CD4-positive, alpha-beta T cell (primary cell): ENCODE results near the gene CMSS1. TPM values are rescaled to one million over a fixed set of nuclear protein-coding genes. Genes with fewer than 3 reads are reported as not detected.

Experiments
- ATAC-seq: fragments of 200-7000 bp; cut with Tn5 transposase; one replicate; pipeline ENCODE4 v1.10.0; 2022; ENCODE audit warnings: mild to moderate bottlenecking; ENCODE audit not compliant: poor library complexity
- CTCF ChIA-PET: fragments of 350-600 bp; sonication (Branson Sonifier 250); formaldehyde crosslinking; loops from one replicate; lab custom pipeline; 2021; ENCODE audit warnings: antibody characterized with exemption, inconsistent platforms; lab: Charles Lee
- POLR2A ChIA-PET: fragments of 350-600 bp; sonication (Branson Sonifier 250); formaldehyde crosslinking; loops from one replicate; lab custom pipeline; 2021; ENCODE audit warnings: antibody characterized with exemption, inconsistent platforms; lab: Charles Lee
- DNase-seq, 14 experiments: peaks; one replicate each; pipeline ENCODE4 v3.0.0-alpha.2; 2013 to 2020; ENCODE audit warnings: mixed read lengths in 2 of 14
- H3K27ac ChIP-seq, 2 donors: one replicate each; pipeline versions ENCODE4 v1.5.1 to v1.7.0; 2013; ENCODE audit warnings: low read length in 2 of 2, low read depth in 1 of 2, mild to moderate bottlenecking in 1 of 2
- H3K27me3 ChIP-seq, 2 experiments: 1 replicate in 1 of 2; 2 replicates in 1 of 2; pipeline versions ENCODE4 v1.6.1 to v1.7.0; 2013; ENCODE audit warnings: low read length in 2 of 2, control low read depth in 1 of 2, mild to moderate bottlenecking in 1 of 2, moderate library complexity in 1 of 2; ENCODE audit not compliant: insufficient read depth in 2 of 2, control insufficient read depth in 1 of 2
- H3K36me3 ChIP-seq: one replicate; pipeline ENCODE4 v1.6.1; 2013; ENCODE audit warnings: low read length, control low read depth; ENCODE audit not compliant: insufficient read depth
- H3K4me1 ChIP-seq: one replicate; pipeline ENCODE4 v1.6.1; 2013; ENCODE audit warnings: low read length, control low read depth; ENCODE audit not compliant: insufficient read depth
- H3K4me3 ChIP-seq: one replicate; pipeline ENCODE4 v1.5.1; 2013; ENCODE audit warnings: mild to moderate bottlenecking, low read length, moderate library complexity
- H3K9me3 ChIP-seq, 2 experiments: 1 replicate in 1 of 2; 2 replicates in 1 of 2; pipeline versions ENCODE4 v1.6.1 to v1.7.0; 2013; ENCODE audit warnings: low read length in 2 of 2, mild to moderate bottlenecking in 2 of 2, control low read depth in 1 of 2, moderate library complexity in 1 of 2; ENCODE audit not compliant: control insufficient read depth in 1 of 2, insufficient read depth in 1 of 2
- H3K27ac Mint-ChIP-seq: one replicate; pipeline ENCODE4 v1.8.0; 2020; ENCODE audit warnings: mixed read lengths
- H3K27me3 Mint-ChIP-seq: one replicate; pipeline ENCODE4 v1.8.0; 2021; ENCODE audit warnings: mixed read lengths
- H3K36me3 Mint-ChIP-seq: one replicate; pipeline ENCODE4 v1.8.0; 2021; ENCODE audit warnings: low read depth, mixed read lengths
- H3K4me1 Mint-ChIP-seq: one replicate; pipeline ENCODE4 v1.8.0; 2021; ENCODE audit warnings: low read depth, mixed read lengths
- H3K4me3 Mint-ChIP-seq: one replicate; pipeline ENCODE4 v1.8.0; 2020; ENCODE audit warnings: mild to moderate bottlenecking, mixed read lengths
- H3K9me3 Mint-ChIP-seq: one replicate; pipeline ENCODE4 v1.8.0; 2020; ENCODE audit warnings: mixed read lengths
- intact Hi-C, 2 experiments: fragments of 100-400 bp; cut with DNase I in 1 of 2; cut with micrococcal nuclease in 1 of 2; formaldehyde crosslinking; loops; one replicate each; pipeline versions ENCODE4 v1.15.1 to v1.9.0; 2023 to 2025; cut with DNase I, micrococcal nuclease
- total RNA-seq, 174 experiments: library from RNA in 2 of 174; stranded (reverse) in 2 of 174; gene quantifications; one replicate each; pipeline ENCODE4 v1.2.3 and lab custom pipeline; 2021 to 2026
- TF ChIP-seq, protein P1 (sequence below): fragments of 200-600 bp; IDR thresholded peaks from one replicate; pipeline ENCODE4 v1.8.0; 2022; ENCODE audit warnings: antibody characterized with exemption, mild to moderate bottlenecking

The CMSS1 gene
- total RNA-seq, 2 experiments from 2014 or later = 12.2 TPM

- TF ChIP-seq, protein P1, sequence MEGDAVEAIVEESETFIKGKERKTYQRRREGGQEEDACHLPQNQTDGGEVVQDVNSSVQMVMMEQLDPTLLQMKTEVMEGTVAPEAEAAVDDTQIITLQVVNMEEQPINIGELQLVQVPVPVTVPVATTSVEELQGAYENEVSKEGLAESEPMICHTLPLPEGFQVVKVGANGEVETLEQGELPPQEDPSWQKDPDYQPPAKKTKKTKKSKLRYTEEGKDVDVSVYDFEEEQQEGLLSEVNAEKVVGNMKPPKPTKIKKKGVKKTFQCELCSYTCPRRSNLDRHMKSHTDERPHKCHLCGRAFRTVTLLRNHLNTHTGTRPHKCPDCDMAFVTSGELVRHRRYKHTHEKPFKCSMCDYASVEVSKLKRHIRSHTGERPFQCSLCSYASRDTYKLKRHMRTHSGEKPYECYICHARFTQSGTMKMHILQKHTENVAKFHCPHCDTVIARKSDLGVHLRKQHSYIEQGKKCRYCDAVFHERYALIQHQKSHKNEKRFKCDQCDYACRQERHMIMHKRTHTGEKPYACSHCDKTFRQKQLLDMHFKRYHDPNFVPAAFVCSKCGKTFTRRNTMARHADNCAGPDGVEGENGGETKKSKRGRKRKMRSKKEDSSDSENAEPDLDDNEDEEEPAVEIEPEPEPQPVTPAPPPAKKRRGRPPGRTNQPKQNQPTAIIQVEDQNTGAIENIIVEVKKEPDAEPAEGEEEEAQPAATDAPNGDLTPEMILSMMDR = peak; percentile 75
- Mint-ChIP-seq H3K36me3 (peaks cover 6% of the 10 kb centered on the region), H3K4me3 (no peak overlapping the region), H3K4me1 (no peaks in the 10 kb centered on the region), H3K27me3 (no peaks in the 10 kb centered on the region), H3K9me3 (peaks cover 5% of the 10 kb centered on the region), H3K27ac (no peak overlapping the region)
- Histone ChIP-seq H3K4me3 (no peak overlapping the region), H3K36me3 (no peaks in the 10 kb centered on the region), H3K27ac (no peak overlapping the region), H3K4me1 (no peaks in the 10 kb centered on the region), H3K9me3 (peaks cover 8 to 9% of the 10 kb centered on the region in 2 experiments), H3K27me3 (no peaks in the 10 kb centered on the region)
- ChIA-PET POLR2A (interaction anchor here (0.8 kb wide), 1 partner anchor 9 kb away, joined by 3 read pairs; the partner anchor contains the start of gene CMSS1), CTCF (interaction anchor here (0.7 to 1.7 kb wide), 7 partner anchors 9 to 508 kb away, joined by 3 to 6 read pairs (median 3); partner anchors contain the start of gene CMSS1)
- ATAC-seq = peak; percentile 61
- peak in 8 of 14 experiments; percentile 6 to 74 (median 33) for DNase-seq
- intact Hi-C loops = loop anchor here (1.0 to 5.0 kb wide), 2 partner anchors 991 kb away; no protein-coding TSS in a partner anchor
These were observed 9.4 kb upstream of the CMSS1 start for GRCh38 chr3:99808163-99808794.

DNA sequence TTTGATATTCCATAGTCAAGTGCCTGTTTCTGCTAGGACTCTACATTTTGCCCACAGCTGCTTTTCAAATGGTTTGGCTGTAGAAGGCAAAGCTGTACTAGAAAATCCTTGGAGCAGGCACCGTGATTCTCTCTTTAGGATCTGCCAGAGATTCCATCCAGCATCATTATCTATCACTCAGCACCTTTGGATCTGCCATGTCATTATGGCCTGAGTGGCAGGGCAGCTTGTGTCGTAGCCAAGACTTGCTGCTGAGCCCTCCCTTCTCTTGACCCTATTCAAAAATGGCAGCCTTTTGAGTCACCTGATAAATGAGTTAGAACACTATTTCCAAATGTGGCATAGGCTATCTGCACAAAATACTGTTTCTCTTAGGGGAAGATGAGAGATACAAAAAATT, 8.1 kb upstream of the CMSS1 start:
- ATAC-seq = no peak
- Histone ChIP-seq H3K9me3 (peaks cover 8% of the 10 kb centered on the region in 2 experiments), H3K4me3 (no peak overlapping the region), H3K27me3 (no peaks in the 10 kb centered on the region), H3K4me1 (no peaks in the 10 kb centered on the region), H3K36me3 (no peaks in the 10 kb centered on the region), H3K27ac (no peak overlapping the region)
- Mint-ChIP-seq H3K4me1 (no peaks in the 10 kb centered on the region), H3K27me3 (no peaks in the 10 kb centered on the region), H3K9me3 (peaks cover 5% of the 10 kb centered on the region), H3K27ac (no peak overlapping the region), H3K4me3 (no peak overlapping the region), H3K36me3 (peaks cover 6% of the 10 kb centered on the region)
- TF ChIP-seq, protein P1 = no peak
- POLR2A ChIA-PET = no interaction called here
- intact Hi-C loops = loop anchor here in 1 of 2 experiments (5.0 kb wide), 1 partner anchor 992 kb away; no protein-coding TSS in a partner anchor
- DNase-seq = no peak
- CTCF ChIA-PET = no interaction called here

DNA sequence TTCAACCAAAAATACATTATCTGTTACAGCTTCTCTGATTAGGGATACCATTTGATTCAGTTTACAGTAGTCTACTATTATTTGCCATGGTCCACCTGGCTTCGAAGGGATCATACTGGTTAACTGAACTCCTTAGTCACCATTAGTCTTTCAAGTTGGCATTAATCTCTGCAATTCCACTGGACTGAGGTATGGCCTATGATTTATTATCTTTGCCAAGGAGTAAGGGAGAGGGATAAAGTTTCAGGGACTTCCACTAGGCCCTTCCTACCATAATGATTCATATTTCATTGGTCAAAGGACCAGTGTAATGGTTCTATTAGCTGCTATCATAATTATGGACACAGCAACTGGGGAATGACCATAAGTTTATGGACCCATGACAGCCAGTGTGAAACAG, 7.3 kb upstream of the CMSS1 start:
- ATAC-seq (no peak), DNase-seq (no peak)
- Histone ChIP-seq H3K27me3 (no peaks in the 10 kb centered on the region), H3K9me3 (no peaks in the 10 kb centered on the region), H3K4me1 (no peaks in the 10 kb centered on the region), H3K36me3 (no peaks in the 10 kb centered on the region), H3K4me3 (no peak overlapping the region), H3K27ac (no peak overlapping the region)
- Mint-ChIP-seq H3K9me3 (peaks cover 5% of the 10 kb centered on the region), H3K27ac (no peak overlapping the region), H3K4me3 (no peak overlapping the region), H3K27me3 (no peaks in the 10 kb centered on the region), H3K36me3 (peaks cover 4% of the 10 kb centered on the region), H3K4me1 (no peaks in the 10 kb centered on the region)
- intact Hi-C loops = loop anchor here in 1 of 2 experiments (10.0 kb wide), 2 partner anchors 594 to 1216 kb away; partner anchors contain the start of genes CPOX, LNP1 and TOMM70
- CTCF ChIA-PET = no interaction called here
- TF ChIP-seq, protein P1 = no peak
- POLR2A ChIA-PET = no interaction called here
